GM23248 (cell line): ENCODE data around the gene KCNH2. TPM values are rescaled to one million over a fixed set of nuclear protein-coding genes. Genes with fewer than 3 reads are reported as not detected.

Experiments used
- DNase-seq: peaks from one replicate; pipeline ENCODE4 v3.0.0-alpha.2; 2015
- H2AFZ ChIP-seq: fragments of 200-600 bp; sonication (generic); 2 replicates; pipeline ENCODE4 v1.6.1; 2016; ENCODE audit warnings: antibody characterized with exemption
- H3F3A ChIP-seq: fragments of 200-600 bp; sonication (generic); 2 replicates; pipeline ENCODE4 v1.6.1; 2016; ENCODE audit warnings: mild to moderate bottlenecking, antibody characterized with exemption, mixed run types; ENCODE audit not compliant: insufficient read depth
- H3K27ac ChIP-seq: fragments of 200-600 bp; sonication (generic); 2 replicates; pipeline ENCODE4 v1.5.1; 2016; ENCODE audit warnings: mild to moderate bottlenecking
- H3K27me3 ChIP-seq: fragments of 200-600 bp; sonication (generic); replicated peaks from 2 replicates; pipeline ENCODE4 v1.6.1; 2016; ENCODE audit warnings: mild to moderate bottlenecking; ENCODE audit not compliant: insufficient read depth
- H3K36me3 ChIP-seq: fragments of 200-600 bp; sonication (generic); 2 replicates; pipeline ENCODE4 v1.6.1; 2016; ENCODE audit warnings: low read depth, mild to moderate bottlenecking
- H3K4me1 ChIP-seq: fragments of 200-600 bp; sonication (generic); 2 replicates; pipeline ENCODE4 v1.6.1; 2016; ENCODE audit warnings: mild to moderate bottlenecking; ENCODE audit not compliant: insufficient read depth
- H3K4me2 ChIP-seq: fragments of 200-600 bp; sonication (generic); one replicate; pipeline ENCODE4 v1.6.1; 2016; ENCODE audit warnings: mild to moderate bottlenecking; ENCODE audit not compliant: unreplicated experiment
- H3K4me3 ChIP-seq: fragments of 200-600 bp; sonication (generic); 2 replicates; pipeline ENCODE4 v1.5.1; 2016; ENCODE audit warnings: mild to moderate bottlenecking
- H3K79me2 ChIP-seq: fragments of 200-600 bp; sonication (generic); 2 replicates; pipeline ENCODE4 v1.6.1; 2016; ENCODE audit warnings: mild to moderate bottlenecking; ENCODE audit not compliant: insufficient read depth
- H3K9ac ChIP-seq: fragments of 200-600 bp; sonication (generic); 2 replicates; pipeline ENCODE4 v1.6.1; 2016; ENCODE audit warnings: mild to moderate bottlenecking
- H3K9me2 ChIP-seq: fragments of 200-600 bp; sonication (generic); 2 replicates; pipeline ENCODE4 v1.6.1; 2016; ENCODE audit warnings: mixed run types, mild to moderate bottlenecking, moderate library complexity; ENCODE audit not compliant: insufficient read depth
- H3K9me3 ChIP-seq: fragments of 200-600 bp; sonication (generic); one replicate; pipeline ENCODE4 v1.6.1; 2017; ENCODE audit warnings: low read depth
- H4K20me1 ChIP-seq: fragments of 200-600 bp; sonication (generic); 2 replicates; pipeline ENCODE4 v1.6.0; 2016; ENCODE audit not compliant: insufficient read depth
- EZH2 ChIP-seq: fragments of 200-600 bp; sonication (generic); IDR thresholded peaks from 2 replicates; pipeline ENCODE4 v1.6.1; 2018; ENCODE audit warnings: antibody characterized with exemption, mild to moderate bottlenecking; ENCODE audit not compliant: insufficient read depth, poor library complexity, severe bottlenecking
- EZH2phosphoT487 ChIP-seq: fragments of 200-600 bp; sonication (generic); IDR thresholded peaks from 2 replicates; pipeline ENCODE4 v1.6.1; 2018; ENCODE audit warnings: antibody characterized with exemption, moderate library complexity, mild to moderate bottlenecking, low read depth; ENCODE audit not compliant: insufficient read depth
- WGBS, 2 experiments: methylation state at CpG; one replicate each; pipeline ENCODE4 v1.1.6; 2015 to 2017; ENCODE audit warnings: low lambda C conversion rate in 2 of 2, low coverage in 1 of 2; ENCODE audit errors: missing lambda C conversion rate in 2 of 2; 5-methylcytosine and 5-hydroxymethylcytosine counted together
- in situ Hi-C: fragments of 300-500 bp; cut with MboI; formaldehyde crosslinking; loops from 2 replicates; pipeline ENCODE4 v1.15.0; 2020
- polyA plus RNA-seq: library from polyadenylated mRNA; unstranded; fragments of >200 nt; fragmentation: Nextera tagmentation; extraction: Ambion mirVana; gene quantifications from 2 replicates; pipeline ENCODE4 v1.2.1, GENCODE V29; 2016
- total RNA-seq: library from RNA; depleted of rRNA; stranded (reverse); fragments of >200 nt; shearing (Covaris generic); gene quantifications from 2 replicates; pipeline ENCODE4 v1.2.3, GENCODE V29; 2014

The KCNH2 gene
- total and polyA plus RNA-seq, 2 experiments from 2014 or later: not detected

DNA sequence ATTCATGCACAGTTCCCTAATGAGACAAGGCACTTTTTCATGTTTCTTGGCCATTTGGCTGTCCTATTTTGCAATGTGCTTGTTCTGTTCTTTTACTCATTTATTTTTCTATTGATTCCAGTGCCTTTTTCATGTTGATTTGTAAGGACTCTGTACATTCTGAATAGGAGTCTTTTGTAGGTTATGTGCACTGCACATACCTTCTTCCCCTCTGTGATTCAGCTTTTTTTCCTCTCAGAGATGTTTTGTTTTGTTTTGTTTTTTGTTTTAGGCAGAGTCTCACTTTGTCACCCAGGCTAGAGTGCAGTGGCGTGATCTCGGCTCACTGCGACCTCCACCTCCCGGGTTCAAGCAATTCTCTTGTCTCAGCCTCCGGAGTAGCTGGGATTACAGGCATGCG lies 59.7 kb downstream of the KCNH2 start:
- TF ChIP-seq EZH2 (no peak), EZH2phosphoT487 (no peak)
- Histone ChIP-seq H3K36me3 (no peaks in the 10 kb centered on the region), H3F3A (no peaks in the 10 kb centered on the region), H3K9me3 (no peaks in the 10 kb centered on the region), H3K4me3 (no peak overlapping the region), H3K27ac (no peak overlapping the region), H3K27me3 (peaks cover 70% of the 10 kb centered on the region), H2AFZ (no peak overlapping the region), H4K20me1 (no peaks in the 10 kb centered on the region), H3K4me1 (no peaks in the 10 kb centered on the region), H3K4me2 (no peak overlapping the region), H3K9me2 (no peaks in the 10 kb centered on the region), H3K9ac (no peak overlapping the region), H3K79me2 (no peaks in the 10 kb centered on the region)
- no peak for DNase-seq
- WGBS, 2 experiments: 44 to 47% methylated on average over 6 of the region's 6 CpGs
- in situ Hi-C loops: no loop called here

GRCh38 chr7:150917969-150918368 lies 60.2 kb downstream of the KCNH2 start:
- Histone ChIP-seq H3K9me2 (no peaks in the 10 kb centered on the region), H3K9ac (no peak overlapping the region), H2AFZ (no peak overlapping the region), H3F3A (no peaks in the 10 kb centered on the region), H3K27ac (no peak overlapping the region), H3K4me2 (no peak overlapping the region), H3K36me3 (no peaks in the 10 kb centered on the region), H3K79me2 (no peaks in the 10 kb centered on the region), H3K4me1 (no peaks in the 10 kb centered on the region), H3K27me3 (peaks cover 71% of the 10 kb centered on the region), H3K9me3 (no peaks in the 10 kb centered on the region), H3K4me3 (no peak overlapping the region), H4K20me1 (no peaks in the 10 kb centered on the region)
- WGBS, 2 experiments: 3 to 5% methylated on average over 7 of the region's 7 CpGs
- DNase-seq: no peak
- TF ChIP-seq EZH2phosphoT487 (no peak), EZH2 (no peak)
- in situ Hi-C loops: no loop called here

DNA sequence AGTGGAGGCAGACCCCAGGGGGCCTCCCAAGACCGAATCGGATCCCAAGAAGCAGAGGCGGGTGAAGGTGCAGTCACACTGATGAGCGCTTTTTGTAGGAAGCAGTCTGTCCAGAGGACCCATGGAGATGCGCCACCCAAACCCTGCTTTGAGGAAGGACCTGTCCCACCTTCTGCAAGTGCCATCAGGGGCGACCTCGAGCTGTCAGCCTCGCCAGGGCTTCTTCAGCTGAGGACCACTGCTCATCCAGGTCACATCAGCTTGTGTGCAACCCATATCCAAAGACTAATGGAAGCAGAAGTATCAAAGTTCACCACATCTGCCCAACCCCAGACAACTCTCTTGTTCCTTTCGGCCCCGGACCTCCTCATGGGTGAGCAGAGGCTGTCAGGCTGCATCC lies 61.5 kb downstream of the KCNH2 start:
- DNase-seq: no peak
- no peaks in the 10 kb centered on the region for H3K79me2 ChIP-seq
- no peak overlapping the region for H3K9ac ChIP-seq
- in situ Hi-C loops: no loop called here
- no peaks in the 10 kb centered on the region for H4K20me1 ChIP-seq
- H3K27me3 ChIP-seq: peaks cover 76% of the 10 kb centered on the region
- H3K4me2 ChIP-seq: no peak overlapping the region
- no peaks in the 10 kb centered on the region for H3K9me2 ChIP-seq
- no peaks in the 10 kb centered on the region for H3F3A ChIP-seq
- no peaks in the 10 kb centered on the region for H3K9me3 ChIP-seq
- no peaks in the 10 kb centered on the region for H3K4me1 ChIP-seq
- H3K4me3 ChIP-seq: no peak overlapping the region
- H3K36me3 ChIP-seq: no peaks in the 10 kb centered on the region
- TF ChIP-seq EZH2 (no peak), EZH2phosphoT487 (no peak)
- 59 to 71% methylated on average over 10 of the region's 10 CpGs for WGBS, 2 experiments
- no peak overlapping the region for H2AFZ ChIP-seq
- no peak overlapping the region for H3K27ac ChIP-seq

DNA sequence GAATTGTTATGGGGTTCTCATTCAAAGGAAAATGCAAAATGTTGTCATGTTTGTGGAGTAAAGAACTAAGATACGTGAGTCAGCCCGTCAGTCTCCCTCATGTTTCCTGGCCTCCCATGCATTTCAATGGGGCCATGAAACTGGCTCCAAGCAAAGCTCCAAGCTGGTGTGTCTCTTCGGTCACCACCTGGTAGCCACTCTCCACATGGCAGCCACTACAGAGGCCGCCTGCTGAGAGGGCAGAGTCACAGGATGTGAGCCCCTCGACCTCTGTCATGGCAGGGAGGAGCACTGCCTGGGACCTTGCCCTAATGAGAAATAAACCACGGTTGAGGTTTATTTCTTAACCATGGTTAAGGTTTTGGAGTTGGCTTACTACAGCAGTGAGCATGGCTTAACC lies 63.2 kb downstream of the KCNH2 start:
- Histone ChIP-seq H3K27ac (no peak overlapping the region), H3F3A (no peaks in the 10 kb centered on the region), H3K79me2 (no peaks in the 10 kb centered on the region), H3K4me3 (no peak overlapping the region), H3K9me3 (no peaks in the 10 kb centered on the region), H4K20me1 (no peaks in the 10 kb centered on the region), H3K9me2 (no peaks in the 10 kb centered on the region), H3K4me2 (no peak overlapping the region), H3K36me3 (no peaks in the 10 kb centered on the region), H3K9ac (no peak overlapping the region), H3K27me3 (peaks cover 64% of the 10 kb centered on the region), H3K4me1 (no peaks in the 10 kb centered on the region), H2AFZ (no peak overlapping the region)
- DNase-seq: no peak
- in situ Hi-C loops: no loop called here
- WGBS, 2 experiments: 22 to 35% methylated on average over 6 of the region's 6 CpGs
- no peak for TF ChIP-seq EZH2
- TF ChIP-seq EZH2phosphoT487: no peak

GRCh38 chr7:150914196-150914595 lies 63.9 kb downstream of the KCNH2 start:
- H3K9me2 ChIP-seq: no peaks in the 10 kb centered on the region
- no peak overlapping the region for H2AFZ ChIP-seq
- no peaks in the 10 kb centered on the region for H3F3A ChIP-seq
- no peaks in the 10 kb centered on the region for H3K9me3 ChIP-seq
- WGBS, 2 experiments: 39 to 40% methylated on average over 6 of the region's 6 CpGs
- H3K4me2 ChIP-seq: no peak overlapping the region
- H3K36me3 ChIP-seq: no peaks in the 10 kb centered on the region
- in situ Hi-C loops: no loop called here
- H3K79me2 ChIP-seq: no peaks in the 10 kb centered on the region
- no peak overlapping the region for H3K9ac ChIP-seq
- no peak for DNase-seq
- no peak overlapping the region for H3K27ac ChIP-seq
- H4K20me1 ChIP-seq: no peaks in the 10 kb centered on the region
- peaks cover 56% of the 10 kb centered on the region for H3K27me3 ChIP-seq
- TF ChIP-seq EZH2: no peak
- no peak for TF ChIP-seq EZH2phosphoT487
- no peaks in the 10 kb centered on the region for H3K4me1 ChIP-seq
- no peak overlapping the region for H3K4me3 ChIP-seq
